GM18858 (cell line): ENCODE results near the gene FAM124B.
"Not testable (repeated sequence)": the region's sequence is repeated elsewhere in the genome, so short reads cannot be mapped to it uniquely, and the experiment has no call there.

Experiments used
- ATAC-seq: cut with Tn5 transposase; IDR thresholded peaks from one replicate; pipeline ENCODE4 v1.9.1; 2021; ENCODE audit not compliant: unreplicated experiment

Gene FAM124B

GRCh38 chr2:224382973-224383555 lies 18.8 kb downstream of the FAM124B start:
- ATAC-seq: no peak

DNA sequence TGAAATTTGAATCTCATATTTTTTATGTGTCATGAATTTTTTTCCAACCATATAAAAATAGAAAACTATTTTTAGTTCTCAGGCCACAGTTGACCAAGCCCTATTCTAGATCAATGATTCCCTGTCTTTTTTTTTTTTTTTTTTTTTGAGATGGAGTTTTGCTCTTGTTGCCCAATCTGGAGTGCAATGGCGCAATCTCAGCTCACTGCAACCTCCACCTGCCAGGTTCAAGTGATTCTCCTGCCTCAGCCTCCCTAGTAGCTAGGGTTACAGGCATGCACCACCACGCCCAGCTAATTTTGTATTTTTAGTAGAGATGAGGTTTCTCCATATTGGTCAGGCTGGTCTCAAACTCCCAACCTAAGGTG lies 19.6 kb downstream of the FAM124B start:
- not testable (repeated sequence) for ATAC-seq

DNA sequence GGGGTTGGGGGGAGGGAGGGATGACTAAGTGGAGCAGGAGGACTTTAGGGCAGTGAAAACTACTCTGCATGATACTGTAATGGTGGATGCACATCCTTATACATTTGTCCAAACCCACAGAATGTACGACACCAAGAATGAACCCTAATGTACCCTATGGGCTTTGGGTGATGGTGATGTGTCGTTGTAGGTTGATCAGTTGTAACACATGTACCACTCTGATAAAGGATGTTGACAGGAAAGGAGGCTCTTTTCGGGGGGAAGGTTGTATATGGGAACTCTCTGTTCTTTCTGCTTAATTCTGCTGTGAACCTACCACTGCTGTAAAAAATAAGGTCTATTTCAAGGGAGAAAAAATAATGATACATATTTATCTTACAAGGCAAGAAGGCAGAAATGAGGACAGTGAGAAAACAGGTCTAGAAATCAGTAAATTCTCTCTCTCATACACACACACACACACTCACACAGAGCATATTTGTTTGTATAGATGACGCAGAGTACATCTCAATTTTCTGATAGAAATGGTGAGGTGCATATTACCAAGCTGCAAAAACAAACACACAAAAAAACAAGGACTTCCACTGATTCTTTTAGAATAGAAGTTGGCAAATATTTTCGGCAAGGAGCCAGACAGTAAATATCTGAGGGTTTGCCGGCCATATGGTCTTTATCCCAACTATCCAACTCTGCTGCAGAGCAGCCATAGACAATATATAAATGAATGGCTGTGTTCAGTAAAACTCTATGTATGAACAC lies 20.2 kb downstream of the FAM124B start:
- ATAC-seq: no peak

- ATAC-seq: no peak
These were observed 21.9 kb downstream of the FAM124B start for GRCh38 chr2:224379986-224380385.

DNA sequence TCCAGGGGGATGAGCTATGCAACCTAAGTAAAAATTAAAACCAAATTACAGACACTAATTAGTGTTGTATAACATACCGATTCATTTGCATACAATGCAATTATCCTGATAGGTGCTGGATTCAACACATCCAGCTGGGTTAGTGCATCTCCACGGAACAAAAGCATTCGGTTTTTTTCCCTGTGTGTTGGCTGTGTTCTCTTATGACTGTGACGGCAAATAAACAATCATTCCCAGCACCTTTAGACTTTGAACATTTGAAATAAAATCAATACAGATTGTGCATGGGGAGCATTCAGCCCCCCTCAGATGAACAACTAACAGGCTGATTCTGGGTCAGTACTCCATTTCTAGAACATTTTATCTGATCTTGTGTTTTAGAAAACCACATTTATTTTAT lies 22.7 kb downstream of the FAM124B start:
- no peak for ATAC-seq

- no peak for ATAC-seq
These were observed 23.2 kb downstream of the FAM124B start for GRCh38 chr2:224378701-224379097.

GRCh38 chr2:224377751-224378700 lies 23.9 kb downstream of the FAM124B start:
- no peak for ATAC-seq

GRCh38 chr2:224372641-224373040 lies 29.3 kb downstream of the FAM124B start:
- no peak for ATAC-seq

DNA sequence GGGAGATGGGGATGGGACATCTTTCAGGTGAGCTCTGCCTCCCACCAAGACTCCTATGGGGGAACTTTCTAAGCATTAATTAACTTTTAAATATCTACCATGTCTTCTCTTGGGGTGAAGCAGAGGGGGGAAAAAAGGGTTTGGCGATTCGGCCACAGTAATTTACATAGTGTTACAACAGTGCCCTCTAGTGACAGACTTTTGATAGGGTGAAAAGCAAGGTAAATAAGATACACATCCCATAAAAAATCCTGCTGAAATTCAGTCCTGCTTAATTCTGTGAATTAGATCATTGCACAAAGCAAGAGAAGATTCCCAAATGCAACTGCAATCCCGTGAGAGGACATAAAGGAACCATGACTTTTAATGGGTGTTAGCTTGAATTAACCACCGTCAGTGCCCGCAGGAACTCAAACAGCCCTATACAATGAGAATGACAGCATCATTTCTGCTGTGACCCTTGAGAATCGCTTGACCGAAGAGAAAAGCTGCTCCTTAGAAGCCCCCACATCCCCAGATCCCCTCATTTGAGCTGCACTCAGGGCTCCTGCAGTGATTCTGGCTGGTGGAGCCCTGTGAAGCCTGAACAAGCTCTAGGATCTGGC lies 32.8 kb downstream of the FAM124B start:
- ATAC-seq: no peak

GRCh38 chr2:224366267-224366844 lies 35.6 kb downstream of the FAM124B start:
- ATAC-seq: no peak

DNA sequence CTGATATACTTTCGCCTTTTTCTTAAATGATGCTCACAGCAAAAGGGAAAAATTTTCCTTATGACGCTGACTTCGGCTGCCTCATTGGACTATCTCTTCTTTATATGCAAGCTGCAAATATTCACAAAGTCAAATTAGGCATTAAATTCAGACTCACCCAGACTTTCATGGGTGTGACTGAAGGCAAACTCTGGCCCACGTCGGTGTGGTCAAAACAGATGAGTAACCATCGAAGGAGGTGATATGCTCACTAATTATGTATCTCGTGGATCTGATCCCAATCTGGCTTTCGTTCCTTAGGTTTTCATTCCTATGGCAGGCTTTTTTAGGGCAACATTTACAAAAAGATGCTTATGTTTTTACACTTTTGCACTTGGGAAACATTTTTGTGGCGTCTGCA lies 36.6 kb downstream of the FAM124B start:
- no peak for ATAC-seq

DNA sequence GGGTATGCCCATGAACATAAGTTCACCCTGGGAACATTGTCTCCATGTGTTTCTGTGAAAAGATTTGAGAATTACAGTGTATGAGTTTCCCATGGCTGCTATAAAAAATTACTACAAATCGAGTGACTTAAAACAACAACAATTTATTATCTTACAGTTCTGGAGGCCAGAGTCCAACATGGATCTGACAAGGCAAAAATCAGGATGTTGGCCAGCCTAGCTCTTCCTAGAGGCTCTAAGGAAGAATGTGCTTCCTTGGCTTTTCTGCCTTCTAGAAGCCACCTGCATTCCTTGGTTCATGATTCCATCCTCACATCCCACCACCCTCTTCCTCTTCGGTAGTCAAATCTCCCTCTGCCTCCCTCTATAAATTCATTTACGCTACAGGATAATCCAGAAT lies 38.6 kb downstream of the FAM124B start:
- ATAC-seq: no peak

- ATAC-seq: no peak
These were observed 39.8 kb downstream of the FAM124B start for GRCh38 chr2:224362094-224362493.

DNA sequence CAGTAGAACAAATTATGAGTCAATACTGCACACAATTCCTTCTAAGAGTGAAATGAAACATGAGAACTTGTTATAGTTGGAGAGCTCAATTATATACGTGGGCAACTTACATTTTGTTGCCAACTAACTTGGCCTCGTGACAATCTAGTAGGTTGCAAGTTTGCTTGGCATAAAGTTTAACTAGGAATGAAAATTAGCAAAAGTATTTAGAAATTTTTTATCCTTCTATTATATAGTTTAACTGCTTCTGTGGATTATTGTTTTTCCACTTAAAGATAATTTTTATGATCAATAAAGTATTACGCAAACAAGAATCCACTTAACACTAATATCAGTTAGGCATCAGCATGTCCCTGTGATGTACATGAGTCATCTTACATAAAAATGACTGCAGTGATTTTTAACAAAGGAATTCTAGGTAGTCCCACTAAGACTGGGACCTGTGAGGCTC lies 41.1 kb downstream of the FAM124B start:
- no peak for ATAC-seq

GRCh38 chr2:224359569-224359968 lies 42.3 kb downstream of the FAM124B start:
- ATAC-seq: no peak

- ATAC-seq: peak; percentile 53
These were observed 44.6 kb downstream of the FAM124B start for GRCh38 chr2:224357098-224357901.

GRCh38 chr2:224354632-224355211 lies 47.2 kb downstream of the FAM124B start:
- ATAC-seq: no peak

DNA sequence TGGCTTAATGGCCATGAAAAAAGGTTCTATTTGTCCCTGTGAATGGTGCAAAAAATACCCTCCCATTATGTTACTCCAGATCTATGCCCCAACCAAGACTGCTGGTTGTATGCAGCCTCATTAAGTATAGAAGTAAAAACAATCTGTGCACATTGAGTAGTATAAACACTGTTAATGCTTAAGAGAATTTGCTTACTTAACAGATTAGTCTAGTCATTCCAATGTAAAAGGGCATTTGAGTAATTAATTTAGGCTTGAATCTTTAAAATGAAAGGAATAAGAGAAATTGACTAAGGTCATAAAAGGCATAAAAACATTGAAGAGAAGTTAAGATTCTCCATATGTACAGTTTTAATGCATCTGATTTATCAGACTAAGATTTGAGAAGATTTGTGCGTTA lies 51.2 kb downstream of the FAM124B start:
- no peak for ATAC-seq

GRCh38 chr2:224349396-224349795 lies 52.5 kb downstream of the FAM124B start:
- ATAC-seq: no peak
